Neural cell (in vitro differentiated cells): ENCODE data around the gene MICU1. TPM values are rescaled to one million over a fixed set of nuclear protein-coding genes. Genes with fewer than 3 reads are reported as not detected.

Experiments
- H2AFZ ChIP-seq: fragments of 200-600, 300-800 bp; sonication (generic), shearing (Covaris generic); 2 replicates; pipeline ENCODE4 v1.6.0; 2014; ENCODE audit warnings: low read depth, mild to moderate bottlenecking, antibody characterized with exemption, low read length, moderate library complexity
- H3F3A ChIP-seq: fragments of 200-600 bp; shearing (Covaris generic); 2 replicates; pipeline ENCODE4 v1.6.1; 2016; ENCODE audit warnings: mild to moderate bottlenecking, moderate library complexity, mixed read lengths, antibody characterized with exemption, low read length; ENCODE audit not compliant: insufficient read depth, poor library complexity, severe bottlenecking
- H3K27ac ChIP-seq: fragments of 200-600, 300-800 bp; sonication (generic), shearing (Covaris generic); 2 replicates; pipeline ENCODE4 v1.5.1; 2014; ENCODE audit warnings: mild to moderate bottlenecking, low read length, moderate library complexity
- H3K27me3 ChIP-seq: fragments of 300-800, 200-600 bp; sonication (generic), shearing (Covaris generic); 2 replicates; pipeline ENCODE4 v1.6.0; 2014; ENCODE audit warnings: mild to moderate bottlenecking, low read depth, low read length, moderate library complexity; ENCODE audit not compliant: insufficient read depth
- H3K36me3 ChIP-seq: fragments of 300-800, 200-600 bp; sonication (generic), shearing (Covaris generic); 2 replicates; pipeline ENCODE4 v1.5.1; 2014; ENCODE audit warnings: mild to moderate bottlenecking, antibody characterized with exemption, low read length, moderate library complexity; ENCODE audit not compliant: insufficient read depth
- H3K4me2 ChIP-seq: fragments of 300-800, 200-600 bp; sonication (generic), shearing (Covaris generic); 2 replicates; pipeline ENCODE4 v1.6.0; 2014; ENCODE audit warnings: mild to moderate bottlenecking, low read length
- H3K4me3 ChIP-seq: fragments of 300-800, 200-600 bp; sonication (generic), shearing (Covaris generic); 2 replicates; pipeline ENCODE4 v1.5.1; 2014; ENCODE audit warnings: mild to moderate bottlenecking, low read length, moderate library complexity
- H3K79me2 ChIP-seq: fragments of 200-600 bp; shearing (Covaris generic); replicated peaks from 2 replicates; pipeline ENCODE4 v1.6.0; 2014; ENCODE audit warnings: mild to moderate bottlenecking, low read length, moderate library complexity; ENCODE audit not compliant: insufficient read depth
- H3K9ac ChIP-seq: fragments of 300-800, 200-600 bp; sonication (generic), shearing (Covaris generic); 2 replicates; pipeline ENCODE4 v1.6.1; 2016; ENCODE audit warnings: mild to moderate bottlenecking, low read length, mixed read lengths
- H3K9me2 ChIP-seq: fragments of 200-600 bp; shearing (Covaris generic); 2 replicates; pipeline ENCODE4 v1.6.1; 2016; ENCODE audit warnings: mild to moderate bottlenecking, low read length, mixed read lengths; ENCODE audit not compliant: insufficient read depth
- H3K9me3 ChIP-seq: fragments of 200-600, 300-800 bp; sonication (generic), shearing (Covaris generic); 2 replicates; pipeline ENCODE4 v1.6.1; 2016; ENCODE audit warnings: mild to moderate bottlenecking, mixed run types, low read length, moderate library complexity, mixed read lengths
- H4K20me1 ChIP-seq: fragments of 200-600 bp; shearing (Covaris generic); 2 replicates; pipeline ENCODE4 v1.6.1; 2016; ENCODE audit warnings: mild to moderate bottlenecking, mixed run types; ENCODE audit not compliant: insufficient read depth
- CTCF ChIP-seq: fragments of 450-650 bp; IDR thresholded peaks from 2 replicates; pipeline ENCODE4 v1.5.1; 2014; ENCODE audit warnings: antibody characterized with exemption, mild to moderate bottlenecking, moderate library complexity; ENCODE audit not compliant: poor library complexity, severe bottlenecking
- EP300 ChIP-seq: fragments of 450-650 bp; conservative IDR thresholded peaks from 2 replicates; pipeline ENCODE4 v1.6.1; 2014; ENCODE audit warnings: antibody characterized with exemption, mild to moderate bottlenecking, moderate library complexity; ENCODE audit not compliant: poor library complexity, severe bottlenecking
- EZH2 ChIP-seq: fragments of 200-600, 300-800 bp; shearing (Covaris generic), sonication (generic); IDR thresholded peaks from 2 replicates; pipeline ENCODE4 v1.6.1; 2014; ENCODE audit warnings: antibody characterized with exemption, low read length, borderline replicate concordance, mild to moderate bottlenecking; ENCODE audit not compliant: insufficient read depth, poor library complexity, severe bottlenecking
- MXI1 ChIP-seq: fragments of 450-650 bp; conservative IDR thresholded peaks from 2 replicates; pipeline ENCODE4 v1.6.1; 2014; ENCODE audit warnings: antibody characterized with exemption, mild to moderate bottlenecking; ENCODE audit not compliant: poor library complexity, severe bottlenecking
- POLR2AphosphoS5 ChIP-seq: IDR thresholded peaks from 2 replicates; pipeline ENCODE4 v1.6.1; 2012
- RAD21 ChIP-seq: fragments of 450-650 bp; conservative IDR thresholded peaks from 2 replicates; pipeline ENCODE4 v1.6.1; 2014; ENCODE audit warnings: antibody characterized with exemption, mild to moderate bottlenecking, moderate library complexity
- SMC3 ChIP-seq: fragments of 450-650 bp; conservative IDR thresholded peaks from 2 replicates; pipeline ENCODE4 v1.6.1; 2014; ENCODE audit warnings: antibody characterized with exemption, mild to moderate bottlenecking, moderate library complexity; ENCODE audit not compliant: poor library complexity
- TAF1 ChIP-seq: IDR thresholded peaks from 2 replicates; pipeline ENCODE4 v1.6.1; 2012; ENCODE audit warnings: low read depth
- polyA plus RNA-seq: library from polyadenylated mRNA; depleted of rRNA; stranded (reverse); fragments of >200 nt; gene quantifications from 2 replicates; pipeline ENCODE4 v1.2.3, GENCODE V29; 2014
- TF ChIP-seq, protein P1 (sequence below): IDR thresholded peaks from 2 replicates; pipeline ENCODE4 v1.6.1; 2012; ENCODE audit warnings: borderline replicate concordance

Gene MICU1
- polyA plus RNA-seq, 1 donor from 2014 or later: 86.0 TPM

GRCh38 chr10:72659694-72660093 lies 33.8 kb upstream of the MICU1 start:
- H3K79me2 ChIP-seq: no peaks in the 10 kb centered on the region
- no peak overlapping the region for H2AFZ ChIP-seq
- no peaks in the 10 kb centered on the region for H3F3A ChIP-seq
- H3K36me3 ChIP-seq: no peaks in the 10 kb centered on the region
- TF ChIP-seq EZH2 (no peak), RAD21 (no peak), CTCF (no peak), EP300 (no peak), MXI1 (no peak), POLR2AphosphoS5 (no peak)
- no peak overlapping the region for H3K9ac ChIP-seq
- no peak overlapping the region for H3K27ac ChIP-seq
- no peak overlapping the region for H3K4me2 ChIP-seq
- no peak overlapping the region for H3K4me3 ChIP-seq
- no peaks in the 10 kb centered on the region for H3K27me3 ChIP-seq
- H3K9me3 ChIP-seq: no peaks in the 10 kb centered on the region
- no peaks in the 10 kb centered on the region for H4K20me1 ChIP-seq
- no peaks in the 10 kb centered on the region for H3K9me2 ChIP-seq

DNA sequence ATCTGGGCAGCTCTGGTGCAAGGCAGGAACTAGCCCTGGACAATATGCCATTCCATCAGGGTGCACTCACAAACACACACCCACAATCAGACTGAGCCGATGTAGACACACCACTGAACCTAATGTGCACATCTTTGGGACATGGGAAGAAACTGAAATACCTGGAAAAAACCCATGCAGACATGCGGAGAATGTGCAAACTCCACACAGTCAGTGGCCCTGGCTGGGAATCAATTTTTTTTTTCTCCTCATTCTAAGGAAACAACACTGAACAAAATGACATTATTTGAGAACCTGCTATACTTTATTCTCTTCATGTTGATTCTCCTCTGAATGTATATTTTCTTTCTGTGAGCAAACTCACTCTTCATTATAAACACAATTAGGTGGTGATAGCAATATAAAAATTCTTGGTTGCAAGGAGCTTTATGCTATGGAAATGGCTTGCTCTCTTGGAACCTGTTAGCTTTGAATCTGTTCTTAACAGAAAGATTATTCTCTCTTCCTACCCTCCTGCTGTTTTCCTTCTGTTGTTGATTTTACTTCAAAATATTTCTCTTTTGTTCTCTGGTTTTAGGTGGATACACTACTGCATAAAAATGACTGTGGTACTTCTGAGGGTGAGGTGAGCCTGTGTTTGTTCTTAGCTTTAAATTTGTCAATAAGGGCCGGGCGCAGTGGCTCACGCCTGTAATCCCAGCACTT lies 33.0 kb upstream of the MICU1 start:
- no peak overlapping the region for H3K9ac ChIP-seq
- no peaks in the 10 kb centered on the region for H3K9me3 ChIP-seq
- TF ChIP-seq EP300 (no peak), TAF1 (no peak), EZH2 (no peak), POLR2AphosphoS5 (no peak), RAD21 (no peak), CTCF (no peak), MXI1 (no peak), SMC3 (no peak)
- TF ChIP-seq, protein P1, sequence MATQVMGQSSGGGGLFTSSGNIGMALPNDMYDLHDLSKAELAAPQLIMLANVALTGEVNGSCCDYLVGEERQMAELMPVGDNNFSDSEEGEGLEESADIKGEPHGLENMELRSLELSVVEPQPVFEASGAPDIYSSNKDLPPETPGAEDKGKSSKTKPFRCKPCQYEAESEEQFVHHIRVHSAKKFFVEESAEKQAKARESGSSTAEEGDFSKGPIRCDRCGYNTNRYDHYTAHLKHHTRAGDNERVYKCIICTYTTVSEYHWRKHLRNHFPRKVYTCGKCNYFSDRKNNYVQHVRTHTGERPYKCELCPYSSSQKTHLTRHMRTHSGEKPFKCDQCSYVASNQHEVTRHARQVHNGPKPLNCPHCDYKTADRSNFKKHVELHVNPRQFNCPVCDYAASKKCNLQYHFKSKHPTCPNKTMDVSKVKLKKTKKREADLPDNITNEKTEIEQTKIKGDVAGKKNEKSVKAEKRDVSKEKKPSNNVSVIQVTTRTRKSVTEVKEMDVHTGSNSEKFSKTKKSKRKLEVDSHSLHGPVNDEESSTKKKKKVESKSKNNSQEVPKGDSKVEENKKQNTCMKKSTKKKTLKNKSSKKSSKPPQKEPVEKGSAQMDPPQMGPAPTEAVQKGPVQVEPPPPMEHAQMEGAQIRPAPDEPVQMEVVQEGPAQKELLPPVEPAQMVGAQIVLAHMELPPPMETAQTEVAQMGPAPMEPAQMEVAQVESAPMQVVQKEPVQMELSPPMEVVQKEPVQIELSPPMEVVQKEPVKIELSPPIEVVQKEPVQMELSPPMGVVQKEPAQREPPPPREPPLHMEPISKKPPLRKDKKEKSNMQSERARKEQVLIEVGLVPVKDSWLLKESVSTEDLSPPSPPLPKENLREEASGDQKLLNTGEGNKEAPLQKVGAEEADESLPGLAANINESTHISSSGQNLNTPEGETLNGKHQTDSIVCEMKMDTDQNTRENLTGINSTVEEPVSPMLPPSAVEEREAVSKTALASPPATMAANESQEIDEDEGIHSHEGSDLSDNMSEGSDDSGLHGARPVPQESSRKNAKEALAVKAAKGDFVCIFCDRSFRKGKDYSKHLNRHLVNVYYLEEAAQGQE: no peak
- no peaks in the 10 kb centered on the region for H3K27me3 ChIP-seq
- no peaks in the 10 kb centered on the region for H4K20me1 ChIP-seq
- H3F3A ChIP-seq: no peaks in the 10 kb centered on the region
- H3K36me3 ChIP-seq: no peaks in the 10 kb centered on the region
- no peaks in the 10 kb centered on the region for H3K79me2 ChIP-seq
- H3K4me3 ChIP-seq: no peak overlapping the region
- no peak overlapping the region for H2AFZ ChIP-seq
- no peak overlapping the region for H3K27ac ChIP-seq
- H3K4me2 ChIP-seq: no peak overlapping the region
- no peaks in the 10 kb centered on the region for H3K9me2 ChIP-seq
